IMR-90 (cell line): ENCODE measurements around the gene CCDC148. TPM values are rescaled to one million over a fixed set of nuclear protein-coding genes. Genes with fewer than 3 reads are reported as not detected.

Source experiments
- ATAC-seq: fragments of 200-7000 bp; cut with Tn5 transposase; 2 replicates; pipeline ENCODE4 v1.9.1; 2020; ENCODE audit warnings: low read depth, mild to moderate bottlenecking, moderate library complexity
- BruUV-seq: library from RNA; stranded (reverse); fragments of 400-500 nt; replicated peaks from 2 replicates; lab custom pipeline; 2021; lab: Mats Ljungman, UMichigan
- CTCF ChIA-PET: fragments of 300-600 bp; formaldehyde crosslinking; extraction: SDS; loops from one replicate; lab custom pipeline; 2021; ENCODE audit warnings: antibody characterized with exemption; lab: Yijun Ruan, JAX
- POLR2A ChIA-PET: fragments of 300-600 bp; sonication (Branson Sonifier 250); formaldehyde crosslinking; loops from one replicate; lab custom pipeline; 2022; ENCODE audit warnings: antibody characterized with exemption; ENCODE audit not compliant: unreplicated experiment; lab: Charles Lee
- DNase-seq: peaks from one replicate; pipeline ENCODE4 v3.0.0; 2013
- H2AFZ ChIP-seq: replicated peaks from 2 replicates; pipeline ENCODE3; 2013; ENCODE audit warnings: low read length, mild to moderate bottlenecking; ENCODE audit not compliant: poor library complexity
- H2AK5ac ChIP-seq: 2 replicates; pipeline ENCODE4 v1.6.1; 2013; ENCODE audit warnings: low read depth, low read length, inconsistent platforms
- H2AK9ac ChIP-seq: replicated peaks from 2 replicates; pipeline ENCODE3; 2013; ENCODE audit warnings: mild to moderate bottlenecking, low read depth, low read length, moderate library complexity; ENCODE audit not compliant: poor library complexity
- H2BK120ac ChIP-seq: 2 replicates; pipeline ENCODE4 v1.6.1; 2013; ENCODE audit warnings: low read depth, low read length, inconsistent platforms
- H2BK15ac ChIP-seq: 3 replicates; pipeline ENCODE4 v1.6.1; 2013; ENCODE audit warnings: low read depth, low read length, inconsistent platforms
- H2BK20ac ChIP-seq: 2 replicates; pipeline ENCODE4 v1.6.1; 2013; ENCODE audit warnings: low read depth, mild to moderate bottlenecking, inconsistent platforms, low read length, moderate library complexity
- H2BK5ac ChIP-seq: 2 replicates; pipeline ENCODE4 v1.6.1; 2013; ENCODE audit warnings: mild to moderate bottlenecking, low read depth, low read length, inconsistent platforms; ENCODE audit not compliant: poor library complexity, severe bottlenecking
- H3K14ac ChIP-seq: replicated peaks from 2 replicates; pipeline ENCODE4 v1.6.1; 2013; ENCODE audit warnings: low read depth, low read length, inconsistent platforms
- H3K18ac ChIP-seq: 2 replicates; pipeline ENCODE4 v1.6.1; 2013; ENCODE audit warnings: low read depth, low read length, control low read depth
- H3K23ac ChIP-seq: 2 replicates; pipeline ENCODE4 v1.6.1; 2013; ENCODE audit warnings: low read depth, low read length, inconsistent platforms
- H3K27ac ChIP-seq: 2 replicates; pipeline ENCODE4 v1.5.1; 2013; ENCODE audit warnings: mild to moderate bottlenecking, control low read depth, low read length; ENCODE audit not compliant: insufficient read depth
- H3K27me3 ChIP-seq: 2 replicates; pipeline ENCODE4 v1.6.1; 2013; ENCODE audit warnings: low read length; ENCODE audit not compliant: control insufficient read depth, insufficient read depth
- H3K36me3 ChIP-seq: 2 replicates; pipeline ENCODE4 v1.6.1; 2013; ENCODE audit warnings: low read length, mixed read lengths; ENCODE audit not compliant: control insufficient read depth, insufficient read depth
- H3K4ac ChIP-seq: 2 replicates; pipeline ENCODE4 v1.6.1; 2013; ENCODE audit warnings: low read depth, low read length, inconsistent platforms
- H3K4me1 ChIP-seq: 2 replicates; pipeline ENCODE4 v1.6.1; 2013; ENCODE audit warnings: low read length, mixed read lengths; ENCODE audit not compliant: control insufficient read depth, insufficient read depth
- H3K4me2 ChIP-seq: 2 replicates; pipeline ENCODE4 v1.6.1; 2013; ENCODE audit warnings: low read depth, mild to moderate bottlenecking, control low read depth, low read length, moderate library complexity
- H3K4me3 ChIP-seq: 2 replicates; pipeline ENCODE4 v1.5.1; 2013; ENCODE audit warnings: low read depth, mild to moderate bottlenecking, control low read depth, low read length, moderate library complexity; ENCODE audit not compliant: insufficient read depth
- H3K56ac ChIP-seq: 2 replicates; pipeline ENCODE4 v1.6.1; 2013; ENCODE audit warnings: low read length, inconsistent platforms; ENCODE audit not compliant: insufficient read depth; ENCODE audit errors: extremely low read depth
- H3K79me1 ChIP-seq, 2 experiments: 2 replicates each; pipeline ENCODE4 v1.6.1; 2013; ENCODE audit warnings: low read length in 2 of 2, inconsistent platforms in 1 of 2, low read depth in 1 of 2
- H3K9ac ChIP-seq: 2 replicates; pipeline ENCODE4 v1.6.1; 2013; ENCODE audit warnings: low read depth, low read length, control low read depth
- H3K9me1 ChIP-seq: 2 replicates; pipeline ENCODE4 v1.6.1; 2013; ENCODE audit warnings: low read length, inconsistent platforms; ENCODE audit not compliant: insufficient read depth
- H3K9me3 ChIP-seq: 2 replicates; pipeline ENCODE4 v1.6.1; 2013; ENCODE audit warnings: low read length; ENCODE audit not compliant: control insufficient read depth, insufficient read depth
- H4K20me1 ChIP-seq: 2 replicates; pipeline ENCODE4 v1.6.1; 2013; ENCODE audit warnings: low read length, inconsistent platforms; ENCODE audit not compliant: insufficient read depth
- H4K5ac ChIP-seq: 2 replicates; pipeline ENCODE4 v1.6.1; 2013; ENCODE audit warnings: mild to moderate bottlenecking, low read depth, low read length, control low read depth
- H4K8ac ChIP-seq, 2 experiments: 2 replicates each; pipeline ENCODE4 v1.6.1; 2013; ENCODE audit warnings: low read depth in 2 of 2, low read length in 2 of 2, control low read depth in 1 of 2, inconsistent platforms in 1 of 2
- H4K91ac ChIP-seq: 2 replicates; pipeline ENCODE4 v1.6.1; 2013; ENCODE audit warnings: low read depth, low read length, inconsistent platforms; ENCODE audit not compliant: insufficient read depth
- CTCF ChIP-seq: conservative IDR thresholded peaks from 2 replicates; pipeline ENCODE4 v1.5.1; 2012; ENCODE audit warnings: mild to moderate bottlenecking, low read depth, low read length, improper control_type of control experiment
- MAFK ChIP-seq: IDR thresholded peaks from 2 replicates; pipeline ENCODE4 v1.6.1; 2012; ENCODE audit warnings: low read depth, low read length, improper control_type of control experiment
- MAZ ChIP-seq: IDR thresholded peaks from 2 replicates; pipeline ENCODE4 v1.6.1; 2012; ENCODE audit warnings: low read depth, mild to moderate bottlenecking, low read length, improper control_type of control experiment, moderate library complexity, borderline replicate concordance
- NFE2L2 ChIP-seq: fragments of 150-350 bp; IDR thresholded peaks from 2 replicates; pipeline ENCODE4 v1.6.1; 2016; ENCODE audit warnings: low read depth, mild to moderate bottlenecking, low read length
- RCOR1 ChIP-seq: IDR thresholded peaks from 2 replicates; pipeline ENCODE4 v1.6.1; 2012; ENCODE audit warnings: mild to moderate bottlenecking, low read length, improper control_type of control experiment; ENCODE audit not compliant: insufficient replicate concordance
- RFX5 ChIP-seq: IDR thresholded peaks from 2 replicates; pipeline ENCODE4 v1.8.0; 2012; ENCODE audit warnings: low read depth, mild to moderate bottlenecking, low read length, moderate library complexity
- SMC3 ChIP-seq: fragments of 150-350 bp; IDR thresholded peaks from 2 replicates; pipeline ENCODE4 v1.6.1; 2016; ENCODE audit warnings: low read depth, mild to moderate bottlenecking, antibody characterized with exemption, low read length, moderate library complexity
- WGBS, 2 experiments: methylation state at CpG; one replicate each; pipeline versions ENCODE4 v1.1.5 to v1.1.7; 2013; ENCODE audit warnings: missing lambda C conversion rate in 2 of 2; ENCODE audit not compliant: insufficient read length in 1 of 2; ENCODE audit errors: extremely low coverage in 2 of 2; 5-methylcytosine and 5-hydroxymethylcytosine counted together
- dilution Hi-C: fragments of 300-500 bp; cut with HindIII; formaldehyde crosslinking; loops from one replicate; pipeline ENCODE4 v1.14.3; 2018; ENCODE audit warnings: low sequenced_read_pairs; ENCODE audit not compliant: unreplicated experiment
- in situ Hi-C: fragments of 300-500 bp; cut with MboI; formaldehyde crosslinking; loops from 3 replicates; pipeline ENCODE4 v1.14.3; 2019; ENCODE audit warnings: low sequenced_read_pairs, inconsistent platforms, mixed read lengths
- intact Hi-C: fragments of 100-400 bp; cut with micrococcal nuclease; formaldehyde crosslinking; loops from 2 replicates; pipeline ENCODE4 v1.10.0; 2022
- polyA plus RNA-seq, 3 experiments: library from polyadenylated mRNA; depleted of rRNA; stranded (reverse); fragments of >200 nt; gene quantifications; 2 replicates each; pipeline ENCODE4 v1.2.3, GENCODE V29; 2012; ENCODE audit warnings: low replicate concordance in 1 of 3
- total RNA-seq: library from RNA; depleted of rRNA; stranded (reverse); fragments of >200 nt; gene quantifications from 2 replicates; pipeline ENCODE4 v1.2.3, GENCODE V29; 2012

CCDC148 gene
- total and polyA plus RNA-seq, 2 of the 4 experiments (the other 2 are of a cell fraction), result 0.18 to 0.31 TPM

DNA sequence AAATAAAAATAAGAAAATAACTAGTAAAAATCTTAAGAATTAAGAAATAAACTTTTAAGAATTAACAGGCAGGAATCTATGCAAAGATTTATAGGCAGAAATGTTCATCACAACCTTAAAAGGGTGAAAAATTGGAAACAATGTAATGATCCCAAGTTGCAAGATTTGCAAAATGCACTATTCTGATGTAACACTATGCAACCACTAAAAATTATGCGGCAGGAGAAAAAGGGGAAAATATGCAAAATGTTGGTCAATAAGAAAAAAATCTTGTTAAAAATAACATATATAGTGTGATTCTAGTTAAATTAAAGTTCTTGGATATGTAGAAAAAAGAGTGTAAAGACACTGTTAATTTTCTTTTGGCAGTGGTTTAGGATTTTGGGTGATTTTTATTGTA is 222.1 kb downstream of the CCDC148 start:
- no peak overlapping the region for H3K23ac ChIP-seq
- H3K79me1 ChIP-seq, result no peaks in the 10 kb centered on the region
- H3K14ac ChIP-seq, result no peak overlapping the region
- in situ Hi-C loops (no loop called here), dilution Hi-C loops (no loop called here), intact Hi-C loops (no loop called here)
- H3K36me3 ChIP-seq, result no peaks in the 10 kb centered on the region
- no peak for DNase-seq
- H2BK5ac ChIP-seq, result no peak overlapping the region
- TF ChIP-seq SMC3, result no peak
- no peak for TF ChIP-seq RCOR1
- no peak for TF ChIP-seq MAFK
- no peak for TF ChIP-seq RFX5
- TF ChIP-seq CTCF, result no peak
- TF ChIP-seq MAZ, result no peak
- no peak for TF ChIP-seq NFE2L2
- H4K8ac ChIP-seq, result no peak overlapping the region
- no peak overlapping the region for H3K4me3 ChIP-seq
- no peak overlapping the region for H2AK9ac ChIP-seq
- H2AFZ ChIP-seq, result no peak overlapping the region
- H3K4me1 ChIP-seq, result no peaks in the 10 kb centered on the region
- BruUV-seq, result no TSS peak
- no peak overlapping the region for H2BK120ac ChIP-seq
- CTCF ChIA-PET, result interaction anchor here (0.7 kb wide), 1 partner anchor 73 kb away, joined by 3 read pairs; no protein-coding TSS in a partner anchor
- H2BK15ac ChIP-seq, result no peak overlapping the region
- no peak overlapping the region for H3K9ac ChIP-seq
- no peak overlapping the region for H3K4me2 ChIP-seq
- H3K27me3 ChIP-seq, result no peaks in the 10 kb centered on the region
- H2AK5ac ChIP-seq, result no peak overlapping the region
- no peaks in the 10 kb centered on the region for H4K20me1 ChIP-seq
- H3K9me3 ChIP-seq, result no peaks in the 10 kb centered on the region
- POLR2A ChIA-PET, result no interaction called here
- no peak overlapping the region for H4K91ac ChIP-seq
- H2BK20ac ChIP-seq, result no peak overlapping the region
- H3K4ac ChIP-seq, result no peak overlapping the region
- ATAC-seq, result no peak
- no peaks in the 10 kb centered on the region for H3K9me1 ChIP-seq
- H3K56ac ChIP-seq, result no peak overlapping the region
- no peak overlapping the region for H3K18ac ChIP-seq
- no CpG with 5 or more reads among the region's 1 CpG for WGBS, 2 experiments
- H3K27ac ChIP-seq, result no peak overlapping the region
- no peak overlapping the region for H4K5ac ChIP-seq
